ENCODE measurements around the gene TMEM52. TPM values are rescaled to one million over a fixed set of nuclear protein-coding genes. Genes with fewer than 3 reads are reported as not detected.
"Not testable (repeated sequence)": the region's sequence is repeated elsewhere in the genome, so short reads cannot be mapped to it uniquely, and the experiment has no call there.

TMEM52 gene
- total RNA-seq, 1 experiment from 2014 or later = not detected

DNA sequence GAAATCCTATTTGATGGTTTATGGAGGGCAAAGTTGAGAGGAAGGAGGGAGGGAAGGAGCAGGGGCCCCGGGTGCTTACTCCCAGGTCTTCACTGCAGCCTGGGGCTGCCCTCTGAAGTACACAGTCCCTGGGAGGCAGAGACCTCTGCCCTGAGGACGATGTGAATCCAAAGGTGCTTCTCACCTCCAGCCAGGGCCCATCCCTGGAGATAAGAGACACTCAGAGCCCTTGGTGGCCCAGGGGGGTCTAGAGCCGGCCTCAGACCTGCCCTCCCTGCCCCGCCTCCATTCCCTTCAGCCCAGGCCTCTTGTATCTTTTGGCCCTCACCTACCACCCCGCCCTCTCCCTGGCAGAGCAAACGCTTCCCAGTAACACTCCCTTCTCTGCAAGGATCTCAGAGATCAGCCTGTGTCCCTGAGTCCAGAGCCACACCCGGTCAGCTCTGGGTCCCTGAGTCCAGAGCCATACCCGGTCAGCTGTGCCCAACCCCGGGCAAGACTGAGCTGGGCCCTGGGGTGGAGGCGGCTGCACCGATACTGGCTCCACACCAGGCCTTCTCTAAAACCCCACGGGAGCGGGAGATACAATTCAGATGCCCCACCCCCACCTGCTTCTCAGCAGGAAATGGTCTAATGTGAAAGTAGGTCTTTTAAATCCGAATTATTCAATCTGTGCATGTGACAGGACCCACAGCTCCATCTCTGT lies 24.6 kb downstream of the TMEM52 start:
- no peak for DNase-seq (ENCODE audit: low read depth)

GRCh38 chr1:1893997-1894353 lies 25.1 kb downstream of the TMEM52 start:
- no peak for DNase-seq (ENCODE audit: low read depth)

DNA sequence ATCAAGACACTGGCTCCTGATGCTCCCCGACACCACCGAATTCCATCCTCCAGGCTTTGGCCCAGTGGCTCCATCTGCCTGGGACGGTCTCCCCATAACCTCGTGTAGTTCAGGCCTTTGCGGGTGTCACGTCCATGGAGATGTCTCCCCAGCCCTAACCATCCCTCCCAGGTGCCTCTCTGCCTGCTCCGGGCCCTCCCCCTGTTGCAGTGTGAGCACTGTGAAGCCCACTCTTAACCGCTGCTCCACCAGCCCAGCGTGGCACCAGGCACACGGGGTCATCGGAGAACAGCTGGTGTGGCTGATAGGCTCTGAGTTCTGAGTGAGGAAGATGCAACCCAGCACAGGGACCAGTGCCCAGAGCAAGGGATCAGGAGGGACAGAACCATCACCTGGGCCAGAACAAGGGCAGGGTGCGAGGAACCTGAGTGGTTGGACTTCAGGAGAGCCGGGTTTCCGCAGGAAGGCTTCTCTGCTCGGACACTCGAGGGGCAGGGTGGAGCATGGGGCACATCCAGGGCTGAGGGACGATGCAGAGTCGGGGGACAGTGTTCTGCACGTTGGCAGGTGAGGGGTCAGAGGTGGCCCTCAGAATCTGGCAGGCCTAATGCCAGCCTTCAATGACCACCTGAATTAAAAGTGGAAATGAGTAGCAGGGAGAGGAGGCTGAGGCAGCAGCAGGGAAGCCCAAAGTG lies 25.6 kb downstream of the TMEM52 start:
- no peak for DNase-seq (ENCODE audit: low read depth)

- no peak for DNase-seq (ENCODE audit: low read depth)
These were observed 26.3 kb downstream of the TMEM52 start for GRCh38 chr1:1892763-1893120.

- no peak for DNase-seq (ENCODE audit: low read depth)
These were observed 26.9 kb downstream of the TMEM52 start for GRCh38 chr1:1892079-1892762.

- DNase-seq (ENCODE audit: low read depth) = peak; percentile 54
These were observed 27.6 kb downstream of the TMEM52 start for GRCh38 chr1:1891349-1892078.

DNA sequence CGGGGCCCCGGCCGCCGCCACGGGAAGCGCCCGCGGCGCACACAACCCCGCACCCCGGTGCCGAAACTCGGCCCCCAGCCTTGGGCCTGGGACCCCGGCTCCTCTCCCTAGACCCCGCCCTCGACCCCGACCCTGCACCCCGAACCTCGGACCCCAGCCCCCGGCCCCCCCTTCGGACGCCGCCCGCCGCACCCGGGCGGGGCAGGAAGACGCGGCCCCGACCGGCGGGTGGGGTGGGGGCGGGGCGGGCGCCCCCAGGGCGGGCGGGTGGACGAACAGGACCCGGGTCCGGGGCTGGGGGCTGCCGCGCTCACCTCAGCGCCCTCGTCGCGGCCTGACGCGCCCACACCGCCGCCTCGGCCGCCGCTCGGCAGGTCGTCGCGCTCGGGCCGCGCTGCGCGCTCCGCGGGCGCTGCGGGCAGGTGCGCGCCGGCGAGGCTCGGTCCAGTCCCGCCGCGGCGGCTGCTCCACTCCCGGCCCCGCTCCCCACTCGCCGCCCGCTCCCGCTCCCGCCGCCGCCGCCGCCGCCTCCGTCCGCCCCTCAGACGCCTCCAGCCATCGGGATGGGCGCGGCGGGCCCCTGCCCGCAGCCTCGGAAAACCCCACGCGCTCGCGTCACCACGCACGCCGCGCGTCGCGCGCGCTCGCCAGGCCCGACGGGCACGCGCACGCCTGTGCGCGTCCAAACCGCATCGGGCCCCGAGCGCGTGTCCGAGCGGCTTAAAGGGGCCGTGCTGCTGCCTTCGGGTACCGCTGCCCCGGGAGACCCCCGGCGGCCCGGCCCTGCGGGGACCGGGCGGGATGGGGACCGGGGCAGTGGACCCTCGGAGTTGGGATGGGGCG lies 28.4 kb downstream of the TMEM52 start, which contains the start of gene GNB1:
GNB1 (minus strand) TSS at position 582 of the 843 bp plus-strand sequence. CDS start 65,634 bp downstream, outside the sequence.
- peak; percentile 86 for DNase-seq (ENCODE audit: low read depth)

DNA sequence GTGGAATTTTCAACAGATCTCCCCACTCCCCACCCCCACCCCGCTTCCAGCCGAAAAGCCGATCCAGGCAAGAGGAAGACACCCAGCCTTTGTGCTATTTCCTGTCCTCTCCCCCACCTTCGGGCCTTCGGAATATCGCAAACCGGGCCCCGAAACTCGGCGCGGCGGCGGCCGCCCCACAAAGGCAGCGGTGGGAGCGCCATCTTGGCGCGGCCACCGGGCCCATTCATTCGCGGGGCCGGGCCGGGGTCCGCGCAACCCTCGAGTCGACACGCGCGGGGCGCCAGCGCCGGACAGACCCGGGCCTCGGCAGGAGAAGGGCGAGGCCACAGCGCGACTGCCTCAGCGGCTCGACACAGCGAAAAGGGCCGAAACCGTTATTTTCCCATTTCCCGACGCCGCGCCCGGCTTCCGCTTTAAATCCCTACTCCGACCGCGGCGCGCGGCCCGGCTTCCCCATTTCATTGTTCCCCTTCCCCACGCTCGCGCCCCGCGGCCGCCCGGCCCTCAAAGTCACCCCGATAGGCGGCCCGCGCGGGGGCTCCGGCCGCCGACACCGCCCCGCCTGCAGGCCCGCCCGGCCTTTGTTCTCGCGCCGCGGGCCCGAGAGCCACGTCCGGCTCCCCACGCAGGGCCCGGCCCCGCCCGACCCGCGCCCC lies 29.1 kb downstream of the TMEM52 start:
- DNase-seq (ENCODE audit: low read depth) = peak; percentile 51

- DNase-seq (ENCODE audit: low read depth) = no peak
These were observed 29.9 kb downstream of the TMEM52 start for GRCh38 chr1:1889090-1889750.

GRCh38 chr1:1883890-1884289 lies 35.2 kb downstream of the TMEM52 start:
- DNase-seq (ENCODE audit: low read depth) = not testable (repeated sequence)

DNA sequence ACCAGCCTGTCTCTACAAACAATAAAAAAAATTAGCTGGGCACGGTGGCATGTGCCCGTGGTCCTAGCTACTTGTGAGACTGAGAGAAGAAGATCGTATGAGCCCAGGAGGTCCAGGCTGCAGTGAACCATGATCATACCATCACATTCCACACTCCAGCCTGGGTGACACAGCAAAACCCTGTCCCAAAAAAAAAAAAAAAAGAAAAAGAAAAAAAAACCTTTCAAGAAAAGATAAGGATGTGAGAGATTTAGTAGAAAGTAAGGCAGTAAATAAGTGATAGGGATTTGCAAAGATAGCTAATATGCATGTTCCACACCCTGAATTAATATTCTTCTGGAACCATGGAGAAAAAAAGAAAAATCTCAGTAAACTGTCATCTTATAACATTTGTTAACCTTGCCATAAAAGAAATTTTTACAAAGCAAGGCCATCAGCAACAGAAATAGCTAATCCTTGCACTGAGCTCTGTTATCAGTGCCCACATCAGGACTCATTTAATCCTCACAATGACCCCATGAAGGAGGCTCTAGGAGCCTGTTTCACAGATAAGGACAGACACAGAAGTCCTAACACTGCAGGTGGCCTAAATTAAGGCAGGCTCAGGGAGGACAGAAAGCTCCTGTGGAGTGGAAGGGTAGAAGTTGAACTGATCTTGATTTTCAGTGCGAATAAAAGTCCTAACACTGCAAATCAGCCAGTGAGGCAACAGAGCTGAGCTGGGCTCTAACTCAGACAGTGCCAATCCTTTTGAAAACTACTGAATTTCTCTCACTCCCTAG lies 35.8 kb downstream of the TMEM52 start:
- no peak for DNase-seq (ENCODE audit: low read depth)

- no peak for DNase-seq (ENCODE audit: low read depth)
These were observed 37.4 kb downstream of the TMEM52 start for GRCh38 chr1:1881727-1882126.

DNA sequence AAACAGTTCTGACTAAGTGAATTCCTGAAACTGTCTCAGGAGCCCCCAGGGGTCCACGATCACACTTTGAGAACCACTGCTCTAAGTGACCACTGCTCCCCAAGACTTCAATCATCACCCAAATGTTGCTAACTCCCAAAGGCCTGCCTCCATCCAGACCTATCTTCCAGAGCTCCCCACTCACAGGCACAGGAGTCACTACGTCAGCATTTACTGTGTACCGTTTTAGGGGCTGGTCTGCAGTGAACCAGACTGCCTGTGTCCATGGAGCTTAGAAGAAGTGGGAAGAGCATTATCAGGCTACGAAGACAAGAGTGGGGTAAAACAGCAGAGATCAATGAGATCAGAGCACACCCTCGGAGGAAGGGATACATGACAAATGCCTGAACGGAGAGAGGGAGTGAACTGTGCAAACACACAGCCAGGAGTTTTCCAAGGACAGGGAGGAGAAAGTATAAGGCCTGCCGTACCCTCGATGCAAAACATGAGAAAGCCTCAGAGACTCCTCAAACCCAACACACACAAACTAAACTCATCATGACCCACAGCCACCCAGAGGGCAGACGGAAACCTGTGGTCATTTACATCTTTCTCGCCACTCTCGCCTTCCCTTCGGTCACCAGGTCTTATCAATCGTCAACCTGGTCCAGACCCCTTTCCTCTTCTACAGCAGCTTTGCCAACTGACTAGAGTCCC lies 38.3 kb downstream of the TMEM52 start:
- no peak for DNase-seq (ENCODE audit: low read depth)

GRCh38 chr1:1879942-1880341 lies 39.1 kb downstream of the TMEM52 start:
- DNase-seq (ENCODE audit: low read depth) = no peak

- DNase-seq (ENCODE audit: low read depth) = no peak
These were observed 41.1 kb downstream of the TMEM52 start for GRCh38 chr1:1877865-1878436.

GRCh38 chr1:1876335-1876930 lies 42.6 kb downstream of the TMEM52 start:
- DNase-seq (ENCODE audit: low read depth) = peak; percentile 38

DNA sequence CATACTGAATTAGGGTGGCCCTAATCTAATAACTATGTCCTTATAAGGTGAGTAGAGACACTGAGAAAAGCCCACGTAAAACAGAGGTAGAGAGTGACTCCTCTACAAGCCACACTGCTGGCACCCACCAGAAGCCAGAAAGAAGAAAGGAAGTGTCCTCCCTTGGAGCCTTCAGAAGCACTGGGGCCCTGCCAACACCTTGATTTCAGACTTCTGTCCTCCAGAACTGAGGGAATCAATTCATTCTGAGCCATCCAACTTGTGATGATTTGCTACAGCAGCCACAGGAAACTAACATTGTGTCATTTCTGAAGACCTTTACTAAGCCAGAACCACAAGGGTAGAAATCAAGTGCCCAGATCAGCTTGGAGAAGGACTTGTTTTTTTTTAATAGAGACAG lies 43.1 kb downstream of the TMEM52 start:
- no peak for DNase-seq (ENCODE audit: low read depth)

DNA sequence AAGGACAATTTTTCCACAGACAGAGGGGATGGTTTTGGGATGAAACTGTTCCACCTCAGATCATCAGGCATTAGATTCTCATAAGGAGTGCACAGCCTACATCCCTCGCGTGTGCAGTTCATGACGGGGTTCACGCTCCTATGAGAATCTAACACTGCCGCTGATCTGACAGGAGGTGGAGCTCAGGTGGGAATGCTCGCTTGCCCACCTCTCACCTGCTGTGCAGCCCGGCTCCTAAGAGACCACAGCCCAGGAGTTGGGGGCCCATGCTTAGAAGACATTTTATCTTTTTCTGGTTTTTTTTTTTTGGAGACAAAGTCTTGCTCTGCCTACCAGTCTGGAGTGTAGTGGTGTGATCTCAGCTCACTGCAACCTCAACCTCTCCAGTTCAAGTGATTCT lies 44.2 kb downstream of the TMEM52 start:
- no peak for DNase-seq (ENCODE audit: low read depth)

All from M059J (cell line).